HCT116 (cell line): ENCODE measurements around the gene OR2AJ1.

Source experiments
- POLR2A ChIP-seq: IDR thresholded peaks from 2 replicates; pipeline ENCODE4 v1.7.0; 2011; ENCODE audit warnings: borderline replicate concordance; ENCODE audit not compliant: insufficient read depth, insufficient read length; ENCODE audit errors: extremely low read depth
- ZNF274 ChIP-seq: fragments of 200-500 bp; sonication (Bioruptor generic); IDR thresholded peaks from 2 replicates; pipeline ENCODE4 v1.6.1; 2014; ENCODE audit warnings: mild to moderate bottlenecking, low read depth, low read length, inconsistent platforms
- TF ChIP-seq, protein P1 (sequence below), 3 experiments: fragments of 200-600 bp in 1 of 3; sonication (generic) in 1 of 3; IDR thresholded peaks in 2 of 3; conservative IDR thresholded peaks in 1 of 3; 2 replicates each; pipeline ENCODE4 v1.5.1; 2012 to 2017; ENCODE audit warnings: low read depth in 2 of 3, low read length in 2 of 3, antibody characterized with exemption in 1 of 3, borderline replicate concordance in 1 of 3, control low read depth in 1 of 3, mild to moderate bottlenecking in 1 of 3, mixed read lengths in 1 of 3, mixed run types in 1 of 3, moderate library complexity in 1 of 3; ENCODE audit not compliant: insufficient read depth in 1 of 3

DNA sequence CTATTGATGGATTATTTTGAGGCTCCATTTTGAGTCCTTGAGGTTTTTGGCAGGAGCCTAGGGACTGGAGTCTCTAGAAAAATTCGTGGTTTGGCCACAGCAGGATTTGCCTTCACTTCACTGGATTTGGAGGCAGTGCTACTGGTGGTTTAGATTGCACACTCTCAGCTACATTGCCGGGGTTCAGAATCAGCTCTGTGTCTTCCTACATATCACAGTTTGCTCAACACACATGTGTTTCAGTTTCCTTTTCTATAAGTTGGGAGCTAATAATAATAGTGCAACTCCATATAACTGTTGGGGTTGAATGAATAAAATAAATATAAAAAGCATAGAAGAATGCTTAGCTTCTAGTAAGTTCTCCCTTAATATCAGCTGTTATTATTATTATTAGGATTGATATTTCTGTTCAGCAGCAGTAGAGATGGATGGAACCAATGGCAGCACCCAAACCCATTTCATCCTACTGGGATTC is 29.5 kb upstream of the OR2AJ1 start, which contains the start of gene OR2W3:
- TF ChIP-seq ZNF274 (no peak), POLR2A (no peak)
- TF ChIP-seq, protein P1, sequence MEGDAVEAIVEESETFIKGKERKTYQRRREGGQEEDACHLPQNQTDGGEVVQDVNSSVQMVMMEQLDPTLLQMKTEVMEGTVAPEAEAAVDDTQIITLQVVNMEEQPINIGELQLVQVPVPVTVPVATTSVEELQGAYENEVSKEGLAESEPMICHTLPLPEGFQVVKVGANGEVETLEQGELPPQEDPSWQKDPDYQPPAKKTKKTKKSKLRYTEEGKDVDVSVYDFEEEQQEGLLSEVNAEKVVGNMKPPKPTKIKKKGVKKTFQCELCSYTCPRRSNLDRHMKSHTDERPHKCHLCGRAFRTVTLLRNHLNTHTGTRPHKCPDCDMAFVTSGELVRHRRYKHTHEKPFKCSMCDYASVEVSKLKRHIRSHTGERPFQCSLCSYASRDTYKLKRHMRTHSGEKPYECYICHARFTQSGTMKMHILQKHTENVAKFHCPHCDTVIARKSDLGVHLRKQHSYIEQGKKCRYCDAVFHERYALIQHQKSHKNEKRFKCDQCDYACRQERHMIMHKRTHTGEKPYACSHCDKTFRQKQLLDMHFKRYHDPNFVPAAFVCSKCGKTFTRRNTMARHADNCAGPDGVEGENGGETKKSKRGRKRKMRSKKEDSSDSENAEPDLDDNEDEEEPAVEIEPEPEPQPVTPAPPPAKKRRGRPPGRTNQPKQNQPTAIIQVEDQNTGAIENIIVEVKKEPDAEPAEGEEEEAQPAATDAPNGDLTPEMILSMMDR (IDR thresholded peaks at IDR 0.05 in 2 of 3, conservative IDR thresholded peaks at IDR 0.05 in 1 of 3; ENCODE audit: borderline replicate concordance in 1 of 3, insufficient read depth in 1 of 3, low read depth in 2 of 3, low read length in 2 of 3), result no peak
